ENCODE results near the gene SERPINB13.

SERPINB13 gene

GRCh38 chr18:63603355-63603754, 16.2 kb downstream of the SERPINB13 start:
- TF ChIP-seq TEAD4 (IDR thresholded peaks at IDR 0.05): no peak
- TF ChIP-seq TAF1 (IDR thresholded peaks at IDR 0.05; ENCODE audit: low read depth): no peak
- TF ChIP-seq EGR1 (IDR thresholded peaks at IDR 0.05): no peak
- no peak for TF ChIP-seq TCF12 (IDR thresholded peaks at IDR 0.05; ENCODE audit: low read depth)
- TF ChIP-seq EP300 (IDR thresholded peaks at IDR 0.05; ENCODE audit: borderline replicate concordance): no peak
- no peak for TF ChIP-seq ZBTB7A (IDR thresholded peaks at IDR 0.05; ENCODE audit: low read depth)
- TF ChIP-seq, protein P1, sequence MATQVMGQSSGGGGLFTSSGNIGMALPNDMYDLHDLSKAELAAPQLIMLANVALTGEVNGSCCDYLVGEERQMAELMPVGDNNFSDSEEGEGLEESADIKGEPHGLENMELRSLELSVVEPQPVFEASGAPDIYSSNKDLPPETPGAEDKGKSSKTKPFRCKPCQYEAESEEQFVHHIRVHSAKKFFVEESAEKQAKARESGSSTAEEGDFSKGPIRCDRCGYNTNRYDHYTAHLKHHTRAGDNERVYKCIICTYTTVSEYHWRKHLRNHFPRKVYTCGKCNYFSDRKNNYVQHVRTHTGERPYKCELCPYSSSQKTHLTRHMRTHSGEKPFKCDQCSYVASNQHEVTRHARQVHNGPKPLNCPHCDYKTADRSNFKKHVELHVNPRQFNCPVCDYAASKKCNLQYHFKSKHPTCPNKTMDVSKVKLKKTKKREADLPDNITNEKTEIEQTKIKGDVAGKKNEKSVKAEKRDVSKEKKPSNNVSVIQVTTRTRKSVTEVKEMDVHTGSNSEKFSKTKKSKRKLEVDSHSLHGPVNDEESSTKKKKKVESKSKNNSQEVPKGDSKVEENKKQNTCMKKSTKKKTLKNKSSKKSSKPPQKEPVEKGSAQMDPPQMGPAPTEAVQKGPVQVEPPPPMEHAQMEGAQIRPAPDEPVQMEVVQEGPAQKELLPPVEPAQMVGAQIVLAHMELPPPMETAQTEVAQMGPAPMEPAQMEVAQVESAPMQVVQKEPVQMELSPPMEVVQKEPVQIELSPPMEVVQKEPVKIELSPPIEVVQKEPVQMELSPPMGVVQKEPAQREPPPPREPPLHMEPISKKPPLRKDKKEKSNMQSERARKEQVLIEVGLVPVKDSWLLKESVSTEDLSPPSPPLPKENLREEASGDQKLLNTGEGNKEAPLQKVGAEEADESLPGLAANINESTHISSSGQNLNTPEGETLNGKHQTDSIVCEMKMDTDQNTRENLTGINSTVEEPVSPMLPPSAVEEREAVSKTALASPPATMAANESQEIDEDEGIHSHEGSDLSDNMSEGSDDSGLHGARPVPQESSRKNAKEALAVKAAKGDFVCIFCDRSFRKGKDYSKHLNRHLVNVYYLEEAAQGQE (IDR thresholded peaks at IDR 0.05; ENCODE audit: low read depth): no peak
- TF ChIP-seq FOXM1 (IDR thresholded peaks at IDR 0.05; ENCODE audit: borderline replicate concordance, low read depth): no peak
- TF ChIP-seq MAX (IDR thresholded peaks at IDR 0.05): no peak

DNA sequence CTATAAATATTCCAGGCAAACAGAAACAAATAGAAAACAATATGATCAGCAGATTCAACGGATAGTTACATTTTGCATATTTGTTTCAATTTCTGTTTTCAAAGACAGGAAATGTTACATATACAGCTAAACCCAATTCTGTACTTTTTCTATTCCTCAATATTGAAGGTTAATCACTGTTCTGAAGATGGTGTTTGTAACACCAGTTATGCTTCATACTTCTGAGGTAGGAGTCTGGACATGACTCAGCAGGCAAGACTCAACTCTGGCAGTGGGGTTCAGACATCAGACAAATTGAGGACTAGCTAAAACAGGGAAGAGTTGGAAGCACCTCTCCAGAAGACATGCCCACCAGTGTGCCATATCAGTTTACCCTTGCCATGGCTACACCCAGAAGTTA, 16.6 kb downstream of the SERPINB13 start:
- TF ChIP-seq EP300 (IDR thresholded peaks at IDR 0.05; ENCODE audit: borderline replicate concordance): no peak
- TF ChIP-seq, protein P1 (IDR thresholded peaks at IDR 0.05; ENCODE audit: low read depth): no peak
- TF ChIP-seq MAX (IDR thresholded peaks at IDR 0.05): no peak
- no peak for TF ChIP-seq YY1 (IDR thresholded peaks at IDR 0.05; ENCODE audit: low read depth)
- TF ChIP-seq NFIC (IDR thresholded peaks at IDR 0.05): no peak
- no peak for TF ChIP-seq RAD21 (IDR thresholded peaks at IDR 0.05; ENCODE audit: low read depth)
- TF ChIP-seq TAF1 (IDR thresholded peaks at IDR 0.05; ENCODE audit: low read depth): no peak
- no peak for TF ChIP-seq USF1 (IDR thresholded peaks at IDR 0.05)
- no peak for TF ChIP-seq FOXM1 (IDR thresholded peaks at IDR 0.05; ENCODE audit: borderline replicate concordance, low read depth)
- TF ChIP-seq TCF12 (IDR thresholded peaks at IDR 0.05; ENCODE audit: low read depth): no peak
- no peak for TF ChIP-seq CREB1 (IDR thresholded peaks at IDR 0.05; ENCODE audit: low read depth)
- no peak for TF ChIP-seq TEAD4 (IDR thresholded peaks at IDR 0.05)
- no peak for TF ChIP-seq ZBTB7A (IDR thresholded peaks at IDR 0.05; ENCODE audit: low read depth)
- no peak for TF ChIP-seq CEBPB (IDR thresholded peaks at IDR 0.05)
- no peak for TF ChIP-seq EGR1 (IDR thresholded peaks at IDR 0.05)

DNA sequence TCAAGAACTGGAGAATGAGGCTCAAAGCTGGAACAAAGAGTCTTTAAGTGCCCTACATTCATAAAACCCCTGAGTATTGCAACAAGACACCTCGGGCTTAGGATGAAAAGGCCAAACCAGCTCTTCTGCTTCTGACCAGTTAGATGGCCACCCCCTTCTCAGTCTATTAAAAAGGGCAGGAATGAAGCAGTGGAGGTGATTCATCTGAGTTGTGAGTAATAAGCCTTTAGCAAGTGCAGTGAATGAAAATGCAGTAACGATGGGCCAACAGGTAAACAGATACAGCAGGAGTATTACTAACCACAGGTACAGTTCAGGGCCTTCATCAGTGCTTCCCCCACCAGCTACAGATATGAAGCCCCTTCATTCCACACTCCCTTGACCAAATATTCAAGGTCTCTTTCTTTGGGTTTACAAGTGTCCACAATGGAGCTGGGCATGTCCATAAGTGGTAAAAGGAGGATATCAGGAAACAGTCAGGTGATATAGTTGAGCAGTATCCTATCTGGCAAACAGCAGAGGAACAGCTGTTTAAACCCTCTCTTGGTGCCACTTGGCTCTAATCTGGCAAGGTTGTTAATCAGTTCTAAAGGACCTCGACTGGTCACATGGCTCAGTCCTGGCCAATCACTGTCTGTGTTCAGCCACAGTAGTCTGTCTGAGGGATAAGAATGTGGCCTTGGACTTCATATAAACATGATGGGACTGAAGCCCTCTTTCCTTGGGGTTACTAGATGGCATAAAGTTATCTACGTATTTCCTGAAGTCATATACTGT, 17.8 kb downstream of the SERPINB13 start:
- TF ChIP-seq USF1 (IDR thresholded peaks at IDR 0.05) (peak; percentile 38; the same call in 1 of the 2 replicates), ZBTB7A (IDR thresholded peaks at IDR 0.05; ENCODE audit: low read depth) (no peak)

- TF ChIP-seq TEAD4 (IDR thresholded peaks at IDR 0.05): no peak
- TF ChIP-seq TAF1 (IDR thresholded peaks at IDR 0.05; ENCODE audit: low read depth): no peak
- no peak for TF ChIP-seq ZBTB7A (IDR thresholded peaks at IDR 0.05; ENCODE audit: low read depth)
- TF ChIP-seq MAX (IDR thresholded peaks at IDR 0.05): no peak
- TF ChIP-seq, protein P1 (IDR thresholded peaks at IDR 0.05; ENCODE audit: low read depth): no peak
- TF ChIP-seq NFIC (IDR thresholded peaks at IDR 0.05): no peak
- no peak for TF ChIP-seq EP300 (IDR thresholded peaks at IDR 0.05; ENCODE audit: borderline replicate concordance)
- TF ChIP-seq FOXM1 (IDR thresholded peaks at IDR 0.05; ENCODE audit: borderline replicate concordance, low read depth): no peak
- TF ChIP-seq TCF12 (IDR thresholded peaks at IDR 0.05; ENCODE audit: low read depth): no peak
These were observed 19.4 kb downstream of the SERPINB13 start for GRCh38 chr18:63606526-63606925.

All from Ishikawa (cell line).